HG02798 (cell line): ENCODE results near the gene NOL12.
"Not testable (repeated sequence)": the region's sequence is repeated elsewhere in the genome, so short reads cannot be mapped to it uniquely, and the experiment has no call there.

Source experiments
- ATAC-seq: cut with Tn5 transposase; IDR thresholded peaks from one replicate; pipeline ENCODE4 v1.9.1; 2021; ENCODE audit warnings: mild to moderate bottlenecking; ENCODE audit not compliant: unreplicated experiment, poor library complexity

The NOL12 gene

DNA sequence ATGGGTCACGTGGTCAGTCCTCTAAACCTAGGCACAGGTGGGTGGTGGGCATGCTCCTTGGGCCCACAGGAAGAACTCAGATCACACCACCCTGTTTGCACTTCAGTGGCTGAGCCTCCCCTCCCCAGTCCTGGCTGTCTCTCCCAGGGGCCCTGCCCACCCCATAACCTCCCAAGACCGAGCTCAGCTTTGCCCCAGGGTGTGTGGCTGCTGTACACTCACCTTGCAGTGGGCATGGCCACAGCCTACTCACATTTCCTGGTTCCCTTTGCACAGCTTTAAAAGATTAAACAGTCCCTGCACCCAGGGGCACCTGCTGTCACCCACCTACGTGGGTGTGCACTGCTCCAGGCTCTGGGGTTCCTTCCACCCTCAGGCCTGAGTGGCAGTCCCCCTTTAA lies 24.5 kb downstream of the NOL12 start:
- ATAC-seq, result no peak

DNA sequence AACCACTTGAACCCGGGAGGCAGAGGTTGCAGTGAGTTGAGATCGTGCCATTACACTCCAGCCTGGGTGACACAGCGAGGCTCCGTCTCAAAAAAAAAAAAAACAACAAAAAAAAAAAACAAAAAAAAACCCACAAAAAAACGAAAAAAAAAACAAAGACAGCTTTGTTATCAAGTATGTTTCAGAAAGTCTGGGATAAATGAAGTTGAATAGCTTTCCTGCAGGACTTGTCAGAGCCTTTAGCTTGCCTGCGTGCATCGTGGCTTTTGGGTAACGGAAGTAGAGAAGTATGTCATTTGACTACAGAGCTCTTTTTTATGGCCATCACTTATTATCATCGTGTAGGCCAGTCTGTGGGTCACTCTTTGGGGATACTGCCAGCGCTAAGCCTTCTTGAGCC lies 25.3 kb downstream of the NOL12 start:
- no peak for ATAC-seq

DNA sequence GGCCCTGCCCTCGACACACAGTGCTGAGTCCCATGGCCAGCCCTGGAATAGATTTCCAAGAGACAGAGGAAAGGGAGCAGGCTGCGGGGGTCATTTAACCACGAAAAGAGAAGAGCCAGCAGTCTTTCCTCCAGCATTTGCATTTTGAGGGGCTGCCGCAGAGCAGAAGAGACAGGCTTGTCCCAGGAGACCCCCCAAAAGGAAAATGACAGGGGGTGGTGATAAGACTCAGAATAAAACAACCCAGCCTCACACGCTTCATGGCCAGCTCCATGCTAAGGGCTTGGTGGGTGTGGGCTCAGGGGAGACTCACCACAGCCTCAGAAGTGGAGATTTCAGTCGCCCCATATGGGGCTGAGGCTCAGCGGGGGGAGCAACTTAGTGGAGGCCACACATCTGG lies 27.6 kb downstream of the NOL12 start:
- ATAC-seq, result no peak

GRCh38 chr22:37714634-37715033 lies 28.5 kb downstream of the NOL12 start:
- ATAC-seq, result no peak

GRCh38 chr22:37715760-37716159 lies 29.6 kb downstream of the NOL12 start:
- no peak for ATAC-seq

DNA sequence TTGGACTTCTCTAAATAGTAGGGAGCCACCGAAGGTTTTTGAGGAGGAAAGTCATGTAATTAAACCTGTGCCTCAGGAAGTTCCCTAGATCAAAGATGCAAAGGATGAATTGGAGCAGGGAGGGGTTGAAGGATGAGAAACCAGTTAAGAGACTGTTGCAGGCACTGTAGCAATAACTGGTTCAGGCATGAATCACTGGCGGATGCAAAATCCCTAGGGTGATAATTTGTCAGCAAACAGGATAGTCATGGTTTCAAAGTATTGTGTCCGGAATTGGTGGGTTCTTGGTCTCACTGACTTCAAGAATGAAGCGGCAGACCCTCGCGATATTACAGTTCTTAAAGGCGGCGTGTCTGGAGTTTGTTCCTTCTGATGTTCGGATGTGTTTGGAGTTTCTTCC lies 30.6 kb downstream of the NOL12 start:
- ATAC-seq, result no peak

DNA sequence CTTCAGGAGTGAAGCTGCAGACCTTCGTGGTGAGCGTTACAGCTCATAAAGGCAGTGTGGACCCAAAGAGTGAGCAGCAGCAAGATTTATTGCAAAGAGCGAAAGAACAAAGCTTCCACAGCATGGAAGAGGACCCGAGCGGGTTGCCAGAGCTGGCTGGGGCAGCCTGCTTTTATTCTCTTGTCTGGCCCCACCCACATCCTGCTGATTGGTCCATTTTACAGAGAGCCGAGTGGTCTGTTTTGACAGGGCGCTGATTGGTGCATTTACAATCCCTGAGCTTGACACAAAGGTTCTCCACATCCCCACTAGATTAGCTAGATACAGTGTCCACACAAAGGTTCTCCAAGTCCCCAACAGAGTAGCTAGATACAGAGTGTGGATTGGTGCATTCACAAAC lies 31.1 kb downstream of the NOL12 start:
- ATAC-seq, result not testable (repeated sequence)

GRCh38 chr22:37717746-37718305 lies 31.7 kb downstream of the NOL12 start:
- not testable (repeated sequence) for ATAC-seq

DNA sequence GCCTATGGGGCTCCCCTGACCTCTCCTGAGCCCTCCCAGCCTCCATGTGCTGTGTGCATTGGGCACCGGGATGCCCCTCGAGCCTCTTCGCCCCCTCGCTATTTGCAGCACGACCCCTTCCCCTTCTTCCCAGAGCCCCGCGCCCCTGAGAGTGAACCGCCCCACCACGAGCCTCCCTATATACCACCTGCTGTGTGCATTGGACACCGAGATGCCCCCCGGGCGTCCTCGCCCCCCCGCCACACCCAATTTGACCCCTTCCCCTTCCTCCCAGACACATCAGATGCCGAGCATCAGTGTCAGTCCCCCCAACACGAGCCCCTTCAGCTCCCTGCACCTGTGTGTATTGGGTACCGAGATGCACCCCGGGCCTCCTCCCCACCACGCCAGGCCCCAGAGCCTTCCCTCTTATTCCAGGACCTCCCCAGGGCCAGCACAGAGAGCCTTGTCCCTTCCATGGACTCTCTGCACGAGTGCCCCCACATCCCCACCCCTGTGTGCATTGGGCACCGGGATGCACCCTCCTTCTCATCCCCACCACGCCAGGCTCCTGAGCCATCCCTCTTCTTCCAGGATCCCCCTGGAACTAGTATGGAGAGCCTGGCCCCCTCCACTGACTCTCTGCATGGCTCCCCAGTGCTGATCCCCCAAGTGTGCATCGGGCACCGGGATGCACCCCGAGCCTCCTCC lies 39.6 kb downstream of the NOL12 start:
- no peak for ATAC-seq

DNA sequence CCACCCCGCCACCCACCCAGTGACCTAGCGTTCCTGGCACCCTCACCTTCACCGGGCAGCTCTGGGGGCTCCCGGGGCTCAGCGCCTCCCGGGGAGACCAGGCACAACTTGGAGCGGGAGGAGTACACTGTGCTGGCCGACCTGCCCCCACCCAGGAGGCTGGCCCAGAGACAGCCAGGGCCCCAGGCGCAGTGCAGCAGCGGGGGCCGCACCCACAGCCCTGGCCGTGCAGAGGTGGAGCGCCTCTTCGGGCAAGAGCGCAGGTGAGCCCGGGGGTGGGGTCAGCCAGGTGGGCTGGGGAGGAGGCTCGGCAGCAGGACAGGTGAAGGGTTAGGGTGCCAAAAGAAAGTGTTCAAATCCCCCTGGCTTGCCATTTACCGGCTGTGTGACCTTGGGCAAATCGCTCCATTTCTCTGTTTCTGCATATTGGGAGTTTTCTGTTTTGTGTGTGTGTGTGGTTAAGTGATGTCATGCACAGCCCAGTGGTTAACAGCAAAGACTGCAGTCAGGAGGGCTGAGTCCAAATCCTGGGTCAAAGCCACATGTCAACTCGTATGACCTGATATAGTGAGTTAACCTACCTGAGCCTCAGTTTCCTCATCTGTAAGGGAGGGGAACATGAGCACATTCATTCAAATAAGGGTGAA lies 40.2 kb downstream of the NOL12 start:
- no peak for ATAC-seq

DNA sequence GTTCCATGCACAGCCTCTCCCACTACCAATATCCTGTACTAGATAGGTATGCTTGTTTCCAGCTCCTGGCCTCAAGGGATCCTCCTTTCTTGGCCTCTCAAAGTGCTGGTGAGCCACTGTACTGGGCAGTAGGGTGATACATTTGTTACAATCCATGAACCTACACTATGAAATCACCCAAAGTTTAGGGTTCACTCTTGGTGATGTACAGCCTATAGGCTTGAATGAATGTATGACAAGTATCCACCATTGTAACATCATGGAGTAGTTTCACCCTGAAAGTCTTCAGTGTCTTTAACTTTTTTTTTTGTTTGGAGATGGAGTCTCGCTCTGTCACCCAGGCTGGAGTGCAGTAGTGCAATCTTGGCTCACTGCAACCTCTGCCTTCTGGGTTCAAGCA lies 42.5 kb downstream of the NOL12 start:
- no peak for ATAC-seq

GRCh38 chr22:37731804-37732471 lies 45.8 kb downstream of the NOL12 start:
- ATAC-seq, result no peak

DNA sequence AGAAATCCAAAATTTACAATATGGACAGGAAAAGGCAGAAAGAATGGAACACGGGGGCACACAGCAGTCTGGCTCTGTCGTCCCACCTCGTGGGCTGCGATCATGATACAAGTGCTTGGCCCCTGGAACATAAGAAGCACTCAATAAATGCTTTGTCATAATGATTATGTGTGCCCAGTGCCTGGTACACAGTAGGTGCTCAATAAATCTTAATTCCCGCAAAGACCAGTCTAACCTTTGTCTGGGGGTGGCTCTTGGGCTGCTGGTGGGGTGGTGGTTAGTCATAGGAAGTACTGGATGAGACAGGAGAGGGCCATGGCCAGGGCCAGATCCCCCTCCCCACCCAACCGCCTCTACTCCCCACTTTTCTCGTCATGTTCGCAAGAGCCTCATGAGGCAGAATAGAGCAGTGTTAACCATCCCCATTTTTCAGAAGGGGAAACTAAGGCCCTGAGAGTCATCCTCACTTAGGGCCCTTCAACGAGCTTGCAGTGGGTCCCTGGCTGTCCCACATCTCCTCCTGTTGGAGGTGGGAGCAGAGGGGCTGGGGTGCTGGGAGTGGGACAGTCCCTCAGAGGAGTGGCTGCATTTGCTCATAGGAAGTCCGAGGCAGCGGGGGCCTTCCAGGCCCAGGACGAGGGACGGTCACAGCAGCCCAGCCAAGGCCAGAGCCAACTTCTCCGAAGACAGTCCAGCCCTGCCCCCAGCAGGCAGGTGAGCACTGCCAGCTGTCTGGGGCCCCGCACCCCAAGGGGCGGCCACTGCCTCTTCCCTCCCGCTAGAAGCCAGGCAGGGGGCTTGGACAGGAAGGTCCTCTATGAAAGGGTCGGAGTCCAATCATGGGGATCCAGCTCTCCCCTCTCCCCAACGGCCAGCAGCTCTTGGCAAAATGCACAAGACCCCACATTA lies 46.8 kb downstream of the NOL12 start:
- no peak for ATAC-seq

DNA sequence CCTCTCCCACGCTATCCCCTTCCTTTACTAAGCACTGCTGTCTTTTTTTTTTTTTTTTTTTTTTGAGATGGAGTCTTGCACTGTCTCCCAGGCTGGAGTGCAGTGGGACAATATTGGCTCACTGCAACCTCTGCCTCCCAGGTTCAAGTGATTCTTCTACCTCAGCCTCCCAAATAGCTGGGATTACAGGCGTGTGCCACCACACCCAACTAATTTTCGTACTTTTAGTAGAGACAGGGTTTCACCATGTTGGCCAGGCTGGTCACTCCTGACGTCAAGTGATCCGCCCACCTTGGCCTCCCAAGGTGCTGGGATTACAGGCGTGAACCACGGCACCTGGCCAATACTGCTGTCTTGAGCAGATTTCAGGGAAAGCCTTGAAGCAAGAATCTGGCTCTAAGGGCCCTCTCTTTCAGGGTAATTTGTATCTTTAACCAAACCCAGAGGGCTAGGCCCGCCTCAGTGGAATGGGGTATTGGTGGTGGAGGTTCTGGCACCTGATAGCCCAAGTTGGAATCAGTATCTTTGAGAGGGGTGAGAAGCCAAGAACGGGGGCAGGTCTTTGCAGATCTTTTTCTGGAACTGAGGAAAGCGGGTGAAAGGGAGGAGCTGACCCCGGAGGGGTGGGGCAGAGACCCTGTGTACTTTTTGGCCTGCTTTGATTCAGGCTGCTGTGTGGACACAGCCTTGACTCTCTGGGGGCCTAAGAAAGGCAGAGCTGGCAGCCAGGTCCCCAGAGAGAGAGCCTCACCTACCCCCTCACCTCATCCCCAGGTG lies 47.7 kb downstream of the NOL12 start:
- ATAC-seq, result no peak

- ATAC-seq, result no peak
These were observed 48.2 kb downstream of the NOL12 start for GRCh38 chr22:37734402-37734700.

DNA sequence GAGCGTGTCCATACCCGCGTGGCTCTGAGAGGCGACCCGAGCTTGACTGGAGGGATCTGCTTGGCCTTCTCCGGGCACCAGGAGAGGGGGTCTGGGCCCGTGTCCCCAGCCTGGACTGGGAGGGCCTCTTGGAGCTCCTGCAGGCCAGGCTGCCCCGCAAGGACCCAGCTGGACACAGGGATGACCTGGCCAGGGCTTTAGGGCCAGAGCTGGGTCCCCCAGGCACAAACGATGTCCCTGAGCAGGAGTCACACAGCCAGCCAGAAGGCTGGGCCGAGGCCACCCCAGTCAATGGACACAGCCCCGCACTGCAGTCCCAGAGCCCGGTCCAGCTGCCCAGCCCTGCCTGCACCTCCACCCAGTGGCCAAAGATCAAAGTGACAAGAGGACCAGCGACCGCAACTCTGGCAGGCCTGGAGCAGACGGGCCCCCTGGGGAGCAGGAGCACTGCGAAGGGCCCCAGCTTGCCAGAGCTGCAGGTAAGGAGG lies 48.9 kb downstream of the NOL12 start:
- ATAC-seq, result no peak

GRCh38 chr22:37739035-37739434 lies 52.9 kb downstream of the NOL12 start:
- no peak for ATAC-seq

GRCh38 chr22:37739611-37740049 lies 53.5 kb downstream of the NOL12 start:
- ATAC-seq, result no peak

DNA sequence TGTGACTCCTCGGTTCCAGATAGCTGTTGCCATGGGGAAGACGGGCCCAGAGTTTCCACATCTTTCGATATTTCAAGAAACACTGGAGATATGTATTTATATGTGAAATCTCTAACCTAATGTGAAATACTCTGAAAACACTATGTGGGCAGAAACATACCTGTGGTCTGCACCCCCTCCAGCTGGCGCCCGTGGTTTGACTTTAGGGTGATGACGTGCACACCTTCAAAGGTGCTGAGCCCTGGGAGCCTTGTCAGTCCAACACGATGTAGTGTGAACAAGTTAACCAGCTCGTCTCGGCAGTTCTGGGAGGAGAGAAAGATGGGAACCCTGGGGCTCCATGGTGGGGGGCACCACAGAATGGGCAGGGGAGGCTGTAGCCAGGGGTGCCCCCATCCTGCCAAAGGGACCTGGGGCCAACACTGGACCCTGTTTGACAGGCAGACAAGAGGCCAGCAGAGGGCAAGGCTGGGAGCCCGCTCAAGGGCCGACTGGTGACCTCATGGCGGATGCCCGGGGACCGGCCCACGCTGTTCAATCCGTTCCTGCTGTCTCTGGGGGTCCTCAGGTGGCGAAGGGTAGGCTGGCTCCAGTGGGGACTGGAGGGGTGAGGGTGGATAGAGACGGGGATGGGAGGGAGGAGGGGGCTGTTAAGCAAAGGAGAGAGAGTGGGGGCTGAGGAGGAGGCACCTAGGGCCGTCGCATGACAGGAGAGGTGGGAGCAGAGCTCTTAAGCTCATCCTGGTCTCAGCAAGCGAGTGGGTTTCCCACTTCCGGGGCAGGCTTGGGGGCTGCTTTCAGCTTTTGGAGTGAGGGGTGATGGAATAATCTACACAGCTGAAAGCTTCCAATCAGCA lies 54.5 kb downstream of the NOL12 start:
- no peak for ATAC-seq
